Peyer's patch (tissue), 4 donors: Measurements from ENCODE around the gene PPP6R3.

ENCODE experiments used
- CTCF ChIP-seq, 6 experiments: fragments of 450-650 bp in 4 of 6; fragments of 200-600 bp in 2 of 6; sonication (generic) in 1 of 6; IDR thresholded peaks; one replicate each; pipeline ENCODE4 v1.5.1; 2017 to 2019; ENCODE audit warnings: antibody characterized with exemption in 6 of 6, mild to moderate bottlenecking in 3 of 6, moderate library complexity in 1 of 6
- POLR2A ChIP-seq, 2 donors: fragments of 450-650 bp; IDR thresholded peaks; one replicate each; pipeline ENCODE4 v1.5.1; 2017; ENCODE audit warnings: antibody characterized with exemption in 2 of 2, mild to moderate bottlenecking in 2 of 2, moderate library complexity in 2 of 2

GRCh38 chr11:68657021-68657780, 196.6 kb downstream of the PPP6R3 start:
- TF ChIP-seq CTCF (IDR thresholded peaks at IDR 0.05) (no peak), POLR2A (IDR thresholded peaks at IDR 0.05) (no peak)
